ENCODE data around the gene OR7G3. TPM values are rescaled to one million over a fixed set of nuclear protein-coding genes. Genes with fewer than 3 reads are reported as not detected.
A peak's percentile ranks its signal among the peaks of the same experiment; 100 is the strongest.

The OR7G3 gene
- total and polyA plus RNA-seq, 2 donors (not counting 1 experiment from before 2014, with no cell fraction given), result not detected

GRCh38 chr19:9155591-9155990, 28.8 kb upstream of the OR7G3 start:
- H3K9me3 Mint-ChIP-seq (ENCODE audit: insufficient read depth), result peaks cover 6% of the 10 kb centered on the region
- peak overlapping the region; percentile 84 for H3K27ac Mint-ChIP-seq

GRCh38 chr19:9151367-9151766, 24.6 kb upstream of the OR7G3 start:
- Mint-ChIP-seq H3K27ac (no peak overlapping the region), H3K9me3 (ENCODE audit: insufficient read depth) (peaks cover 6% of the 10 kb centered on the region), H3K4me1 (peaks cover 65% of the 10 kb centered on the region), H3K4me3 (no peak overlapping the region), H3K27me3 (no peaks in the 10 kb centered on the region)
- DNase-seq (no peak), ATAC-seq (ENCODE audit: low read depth) (no peak)
- Histone ChIP-seq H3K79me2 (ENCODE audit: control insufficient read depth, insufficient read depth, low read length) (peaks cover 98% of the 10 kb centered on the region), H4K20me1 (ENCODE audit: control insufficient read depth, insufficient read depth, low read length, poor library complexity, severe bottlenecking) (peaks cover 63% of the 10 kb centered on the region), H3K4me2 (replicated peaks; ENCODE audit: low read depth, low read length, poor library complexity, severe bottlenecking) (no peak overlapping the region), H3K27ac (ENCODE audit: low read length in 2 of 2) (no peak overlapping the region), H3K9ac (ENCODE audit: low read length) (no peak overlapping the region), H3K4me1 (ENCODE audit: control insufficient read depth in 2 of 2, insufficient read depth in 2 of 2, low read length in 2 of 2) (peaks cover 17 to 19% of the 10 kb centered on the region in 2 donors), H3K9me3 (ENCODE audit: control extremely low read depth in 1 of 3, control insufficient read depth in 2 of 3, insufficient read depth in 1 of 3, low read length in 2 of 3) (peaks cover 2 to 32% (median 7%) of the 10 kb centered on the region in 3 donors), H3K4me3 (ENCODE audit: control extremely low read depth in 1 of 5, extremely low read depth in 1 of 5, insufficient read depth in 1 of 5, low read depth in 2 of 5, low read length in 4 of 5) (no peak overlapping the region), H3K27me3 (replicated peaks in 1 of 4; ENCODE audit: control extremely low read depth in 1 of 4, control insufficient read depth in 3 of 4, insufficient read depth in 4 of 4, low read length in 3 of 4) (no peaks in the 10 kb centered on the region), H2AFZ (ENCODE audit: insufficient read depth, low read depth, low read length, poor library complexity, severe bottlenecking) (no peak overlapping the region), H3K36me3 (replicated peaks in 1 of 2; ENCODE audit: control extremely low read depth in 1 of 2, control insufficient read depth in 1 of 2, extremely low read depth in 1 of 2, insufficient read depth in 2 of 2, low read length in 1 of 2) (peaks cover 0 to 37% of the 10 kb centered on the region in 2 experiments)
- intact Hi-C loops (cut with micrococcal nuclease), result no loop called here
- no peak for TF ChIP-seq EZH2 (IDR thresholded peaks at IDR 0.05; ENCODE audit: borderline replicate concordance, insufficient read depth, low read depth, low read length, poor library complexity, severe bottlenecking)
- no peak for TF ChIP-seq CTCF (IDR thresholded peaks at IDR 0.05)
- CTCF ChIA-PET, result no interaction called here
- no CpG with 5 or more reads among the region's 5 CpGs for WGBS (ENCODE audit: insufficient coverage)
- POLR2A ChIA-PET, result no interaction called here

More at GRCh38 chr19:9155591-9155990, 28.8 kb upstream of the OR7G3 start:
- DNase-seq (no peak), ATAC-seq (ENCODE audit: low read depth) (no peak)
- H3K27me3 ChIP-seq (replicated peaks in 1 of 4; ENCODE audit: control extremely low read depth in 1 of 4, control insufficient read depth in 3 of 4, insufficient read depth in 4 of 4, low read length in 3 of 4), result no peaks in the 10 kb centered on the region
- H3K79me2 ChIP-seq (ENCODE audit: control insufficient read depth, insufficient read depth, low read length), result peaks cover 87% of the 10 kb centered on the region
- H4K20me1 ChIP-seq (ENCODE audit: control insufficient read depth, insufficient read depth, low read length, poor library complexity, severe bottlenecking), result peaks cover 24% of the 10 kb centered on the region
- H3K4me1 Mint-ChIP-seq, result peaks cover 52% of the 10 kb centered on the region
- H3K9me3 ChIP-seq (ENCODE audit: control extremely low read depth in 1 of 3, control insufficient read depth in 2 of 3, insufficient read depth in 1 of 3, low read length in 2 of 3), result peaks cover 2 to 36% (median 7%) of the 10 kb centered on the region in 3 donors
- H3K9ac ChIP-seq (ENCODE audit: low read length), result peak overlapping the region; percentile 36
- peaks cover 4 to 52% of the 10 kb centered on the region in 2 experiments for H3K36me3 ChIP-seq (replicated peaks in 1 of 2; ENCODE audit: control extremely low read depth in 1 of 2, control insufficient read depth in 1 of 2, extremely low read depth in 1 of 2, insufficient read depth in 2 of 2, low read length in 1 of 2)
- peaks cover 27 to 29% of the 10 kb centered on the region in 2 donors for H3K4me1 ChIP-seq (ENCODE audit: control insufficient read depth in 2 of 2, insufficient read depth in 2 of 2, low read length in 2 of 2)
- WGBS (ENCODE audit: insufficient coverage), result 100% methylated on average over 2 of the region's 4 CpGs
- peak overlapping the region; percentile 51 to 72 for H3K27ac ChIP-seq (ENCODE audit: low read length in 2 of 2)
- H3K27me3 Mint-ChIP-seq, result no peaks in the 10 kb centered on the region
- H2AFZ ChIP-seq (ENCODE audit: insufficient read depth, low read depth, low read length, poor library complexity, severe bottlenecking), result no peak overlapping the region
- intact Hi-C loops (cut with micrococcal nuclease), result no loop called here
- TF ChIP-seq EZH2 (IDR thresholded peaks at IDR 0.05; ENCODE audit: borderline replicate concordance, insufficient read depth, low read depth, low read length, poor library complexity, severe bottlenecking) (no peak), CTCF (IDR thresholded peaks at IDR 0.05) (no peak)
- ChIA-PET CTCF (no interaction called here), POLR2A (no interaction called here)
- H3K4me3 ChIP-seq (ENCODE audit: control extremely low read depth in 1 of 5, extremely low read depth in 1 of 5, insufficient read depth in 1 of 5, low read depth in 2 of 5, low read length in 4 of 5), result no peak overlapping the region
- H3K4me2 ChIP-seq (replicated peaks; ENCODE audit: low read depth, low read length, poor library complexity, severe bottlenecking), result peak overlapping the region; percentile 61
- H3K4me3 Mint-ChIP-seq, result peak overlapping the region; percentile 64

Measured in B cell (primary cell).